Fibroblast of lung (primary cell): ENCODE results near the gene APOLD1.

Experiments used
- CTCF ChIP-seq, 2 donors: IDR thresholded peaks in 1 of 2; conservative IDR thresholded peaks in 1 of 2; 1 replicate in 1 of 2; 2 replicates in 1 of 2; pipeline ENCODE4 v1.5.1; 2011 to 2012; ENCODE audit warnings: low read length in 2 of 2, control low read depth in 1 of 2, inconsistent platforms in 1 of 2, low read depth in 1 of 2, mild to moderate bottlenecking in 1 of 2
- EZH2 ChIP-seq: IDR thresholded peaks from 2 replicates; pipeline ENCODE4 v1.5.1; 2012; ENCODE audit warnings: low read length, control low read depth, mild to moderate bottlenecking; ENCODE audit errors: missing control alignments

GRCh38 chr12:12776261-12776660, 9.2 kb upstream of the APOLD1 start:
- TF ChIP-seq CTCF (conservative IDR thresholded peaks at IDR 0.05 in 1 of 2, IDR thresholded peaks at IDR 0.05 in 1 of 2; ENCODE audit: low read depth in 1 of 2, low read length in 2 of 2) (no peak), EZH2 (no peak)
